ENCODE measurements around the gene NEMP1.

- TF ChIP-seq, protein P1, sequence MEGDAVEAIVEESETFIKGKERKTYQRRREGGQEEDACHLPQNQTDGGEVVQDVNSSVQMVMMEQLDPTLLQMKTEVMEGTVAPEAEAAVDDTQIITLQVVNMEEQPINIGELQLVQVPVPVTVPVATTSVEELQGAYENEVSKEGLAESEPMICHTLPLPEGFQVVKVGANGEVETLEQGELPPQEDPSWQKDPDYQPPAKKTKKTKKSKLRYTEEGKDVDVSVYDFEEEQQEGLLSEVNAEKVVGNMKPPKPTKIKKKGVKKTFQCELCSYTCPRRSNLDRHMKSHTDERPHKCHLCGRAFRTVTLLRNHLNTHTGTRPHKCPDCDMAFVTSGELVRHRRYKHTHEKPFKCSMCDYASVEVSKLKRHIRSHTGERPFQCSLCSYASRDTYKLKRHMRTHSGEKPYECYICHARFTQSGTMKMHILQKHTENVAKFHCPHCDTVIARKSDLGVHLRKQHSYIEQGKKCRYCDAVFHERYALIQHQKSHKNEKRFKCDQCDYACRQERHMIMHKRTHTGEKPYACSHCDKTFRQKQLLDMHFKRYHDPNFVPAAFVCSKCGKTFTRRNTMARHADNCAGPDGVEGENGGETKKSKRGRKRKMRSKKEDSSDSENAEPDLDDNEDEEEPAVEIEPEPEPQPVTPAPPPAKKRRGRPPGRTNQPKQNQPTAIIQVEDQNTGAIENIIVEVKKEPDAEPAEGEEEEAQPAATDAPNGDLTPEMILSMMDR (IDR thresholded peaks at IDR 0.05; ENCODE audit: insufficient read depth, low read length), result no peak
- TF ChIP-seq, protein P2, sequence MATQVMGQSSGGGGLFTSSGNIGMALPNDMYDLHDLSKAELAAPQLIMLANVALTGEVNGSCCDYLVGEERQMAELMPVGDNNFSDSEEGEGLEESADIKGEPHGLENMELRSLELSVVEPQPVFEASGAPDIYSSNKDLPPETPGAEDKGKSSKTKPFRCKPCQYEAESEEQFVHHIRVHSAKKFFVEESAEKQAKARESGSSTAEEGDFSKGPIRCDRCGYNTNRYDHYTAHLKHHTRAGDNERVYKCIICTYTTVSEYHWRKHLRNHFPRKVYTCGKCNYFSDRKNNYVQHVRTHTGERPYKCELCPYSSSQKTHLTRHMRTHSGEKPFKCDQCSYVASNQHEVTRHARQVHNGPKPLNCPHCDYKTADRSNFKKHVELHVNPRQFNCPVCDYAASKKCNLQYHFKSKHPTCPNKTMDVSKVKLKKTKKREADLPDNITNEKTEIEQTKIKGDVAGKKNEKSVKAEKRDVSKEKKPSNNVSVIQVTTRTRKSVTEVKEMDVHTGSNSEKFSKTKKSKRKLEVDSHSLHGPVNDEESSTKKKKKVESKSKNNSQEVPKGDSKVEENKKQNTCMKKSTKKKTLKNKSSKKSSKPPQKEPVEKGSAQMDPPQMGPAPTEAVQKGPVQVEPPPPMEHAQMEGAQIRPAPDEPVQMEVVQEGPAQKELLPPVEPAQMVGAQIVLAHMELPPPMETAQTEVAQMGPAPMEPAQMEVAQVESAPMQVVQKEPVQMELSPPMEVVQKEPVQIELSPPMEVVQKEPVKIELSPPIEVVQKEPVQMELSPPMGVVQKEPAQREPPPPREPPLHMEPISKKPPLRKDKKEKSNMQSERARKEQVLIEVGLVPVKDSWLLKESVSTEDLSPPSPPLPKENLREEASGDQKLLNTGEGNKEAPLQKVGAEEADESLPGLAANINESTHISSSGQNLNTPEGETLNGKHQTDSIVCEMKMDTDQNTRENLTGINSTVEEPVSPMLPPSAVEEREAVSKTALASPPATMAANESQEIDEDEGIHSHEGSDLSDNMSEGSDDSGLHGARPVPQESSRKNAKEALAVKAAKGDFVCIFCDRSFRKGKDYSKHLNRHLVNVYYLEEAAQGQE (IDR thresholded peaks at IDR 0.05; ENCODE audit: insufficient replicate concordance, low read depth), result no peak
- no peak for TF ChIP-seq GABPA (IDR thresholded peaks at IDR 0.05; ENCODE audit: low read depth)
- TF ChIP-seq POLR2AphosphoS5 (IDR thresholded peaks at IDR 0.05; ENCODE audit: low read depth), result no peak
- no peak for TF ChIP-seq SPI1 (IDR thresholded peaks at IDR 0.05; ENCODE audit: borderline replicate concordance, low read depth)
Observed at GRCh38 chr12:57044468-57044867, 34.1 kb downstream of the NEMP1 start.

Data from HL-60 (cell line).